ENCODE data around the gene BMPR2. TPM values are rescaled to one million over a fixed set of nuclear protein-coding genes. Genes with fewer than 3 reads are reported as not detected.

Gene BMPR2
- total RNA-seq, 1 experiment from 2014 or later = 12.8 TPM

DNA sequence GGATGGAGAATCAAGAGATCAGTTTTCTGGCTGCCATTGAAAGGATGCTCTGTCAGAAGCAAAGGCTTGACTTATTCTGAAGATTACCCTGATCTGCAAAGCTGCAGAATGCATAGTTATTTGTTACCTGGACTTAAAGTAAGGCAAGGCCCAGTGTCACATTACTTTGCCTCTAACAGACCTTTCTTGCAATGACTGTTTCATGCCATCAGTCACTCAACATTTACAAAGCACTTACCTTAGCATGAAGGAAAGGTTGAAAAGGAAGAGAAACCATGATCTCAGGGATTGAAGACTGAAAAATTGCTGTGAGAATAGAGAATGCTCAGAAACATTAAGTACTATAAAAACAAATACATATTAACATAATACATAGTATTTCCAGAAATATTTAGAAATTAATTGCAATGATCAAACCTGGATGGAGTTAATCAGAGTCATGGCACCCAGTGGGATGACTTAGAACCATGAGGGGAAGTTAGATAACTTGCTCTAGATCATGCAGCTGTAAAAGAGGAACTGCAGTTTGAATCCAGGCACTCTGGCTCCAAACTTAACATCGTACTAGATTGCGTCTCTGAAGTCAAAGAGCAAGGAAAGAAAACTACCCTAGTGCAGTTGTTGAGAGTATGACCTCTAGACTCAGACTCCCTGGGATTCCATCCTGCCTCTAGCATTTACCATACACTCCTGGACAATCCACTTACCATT is 232.2 kb downstream of the BMPR2 start:
- no peak overlapping the region for H3K27ac ChIP-seq (ENCODE audit: low read depth, low read length)
- no peak overlapping the region for H3K9ac ChIP-seq (ENCODE audit: low read length)
- no TSS peak for BruUV-seq (replicated peaks)
- ChIA-PET RAD21 (ENCODE audit: low non-redundant PET in 1 of 2, low total read pairs in 2 of 2, uncharacterized antibody in 2 of 2, unreplicated experiment in 2 of 2) (no interaction called here), POLR2A (no interaction called here), CTCF (no interaction called here)
- no peak overlapping the region for H2AFZ ChIP-seq (ENCODE audit: low read depth, low read length, poor library complexity, severe bottlenecking)
- no peaks in the 10 kb centered on the region for H3K9me2 ChIP-seq (ENCODE audit: insufficient read depth)
- H3K4me2 ChIP-seq (ENCODE audit: low read length) = no peak overlapping the region
- no peaks in the 10 kb centered on the region for H3K36me3 ChIP-seq (ENCODE audit: control insufficient read depth in 1 of 2, insufficient read depth in 2 of 2, low read length in 2 of 2)
- H3K9me3 ChIP-seq (ENCODE audit: control insufficient read depth in 1 of 2, insufficient read depth in 1 of 2, low read depth in 1 of 2, low read length in 2 of 2) = no peaks in the 10 kb centered on the region
- H4K20me1 ChIP-seq (ENCODE audit: insufficient read depth) = no peaks in the 10 kb centered on the region
- peaks cover 0 to 3% of the 10 kb centered on the region in 2 experiments; a peak in 1 of 4 replicates for H3K4me1 ChIP-seq (ENCODE audit: control insufficient read depth in 1 of 2, insufficient read depth in 2 of 2, low read length in 2 of 2)
- no peak for TF ChIP-seq POLR2A (IDR thresholded peaks at IDR 0.05; ENCODE audit: borderline replicate concordance, extremely low read depth, insufficient read depth, insufficient read length)
- no peak for TF ChIP-seq RAD21 (IDR thresholded peaks at IDR 0.05; ENCODE audit: low read depth)
- no peak for TF ChIP-seq POLR2AphosphoS5 (IDR thresholded peaks at IDR 0.05; ENCODE audit: low read depth, low read length)
- TF ChIP-seq CEBPB (IDR thresholded peaks at IDR 0.05; ENCODE audit: low read depth) = no peak
- no peak for TF ChIP-seq YY1 (IDR thresholded peaks at IDR 0.05; ENCODE audit: extremely low read depth, insufficient replicate concordance, low read depth, low read length)
- TF ChIP-seq SIN3A (IDR thresholded peaks at IDR 0.05; ENCODE audit: low read depth) = no peak
- TF ChIP-seq, protein P1, sequence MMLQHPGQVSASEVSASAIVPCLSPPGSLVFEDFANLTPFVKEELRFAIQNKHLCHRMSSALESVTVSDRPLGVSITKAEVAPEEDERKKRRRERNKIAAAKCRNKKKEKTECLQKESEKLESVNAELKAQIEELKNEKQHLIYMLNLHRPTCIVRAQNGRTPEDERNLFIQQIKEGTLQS (IDR thresholded peaks at IDR 0.05) = no peak
- TF ChIP-seq CBX3 (IDR thresholded peaks at IDR 0.05; ENCODE audit: low read depth) = no peak
- TF ChIP-seq TCF7L2 (IDR thresholded peaks at IDR 0.05; ENCODE audit: borderline replicate concordance, extremely low read depth, insufficient read depth, insufficient read length) = no peak
- no peak for TF ChIP-seq EZH2 (IDR thresholded peaks at IDR 0.05)
- TF ChIP-seq, protein P2, sequence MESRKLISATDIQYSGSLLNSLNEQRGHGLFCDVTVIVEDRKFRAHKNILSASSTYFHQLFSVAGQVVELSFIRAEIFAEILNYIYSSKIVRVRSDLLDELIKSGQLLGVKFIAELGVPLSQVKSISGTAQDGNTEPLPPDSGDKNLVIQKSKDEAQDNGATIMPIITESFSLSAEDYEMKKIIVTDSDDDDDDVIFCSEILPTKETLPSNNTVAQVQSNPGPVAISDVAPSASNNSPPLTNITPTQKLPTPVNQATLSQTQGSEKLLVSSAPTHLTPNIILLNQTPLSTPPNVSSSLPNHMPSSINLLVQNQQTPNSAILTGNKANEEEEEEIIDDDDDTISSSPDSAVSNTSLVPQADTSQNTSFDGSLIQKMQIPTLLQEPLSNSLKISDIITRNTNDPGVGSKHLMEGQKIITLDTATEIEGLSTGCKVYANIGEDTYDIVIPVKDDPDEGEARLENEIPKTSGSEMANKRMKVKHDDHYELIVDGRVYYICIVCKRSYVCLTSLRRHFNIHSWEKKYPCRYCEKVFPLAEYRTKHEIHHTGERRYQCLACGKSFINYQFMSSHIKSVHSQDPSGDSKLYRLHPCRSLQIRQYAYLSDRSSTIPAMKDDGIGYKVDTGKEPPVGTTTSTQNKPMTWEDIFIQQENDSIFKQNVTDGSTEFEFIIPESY (IDR thresholded peaks at IDR 0.05; ENCODE audit: extremely low read depth, insufficient replicate concordance, low read length) = no peak
- TF ChIP-seq SP1 (IDR thresholded peaks at IDR 0.05; ENCODE audit: low read depth) = no peak
- no peak for TF ChIP-seq FOSL1 (IDR thresholded peaks at IDR 0.05; ENCODE audit: low read depth)
- no peak for ATAC-seq
- no peak overlapping the region for H3K4me3 ChIP-seq (replicated peaks in 1 of 2; ENCODE audit: low read depth in 1 of 2, low read length in 2 of 2)
- intact Hi-C loops (cut with micrococcal nuclease) = no loop called here
- no peak for DNase-seq (ENCODE audit: low read depth, low spot score)
- H3K79me2 ChIP-seq (ENCODE audit: insufficient read depth, low read length) = no peaks in the 10 kb centered on the region
- H3K27me3 ChIP-seq (ENCODE audit: insufficient read depth, low read length) = no peaks in the 10 kb centered on the region

Measured in HCT116 (cell line).